Upper lobe of left lung (tissue), 6 donors: ENCODE results near the gene GLT6D1. TPM values are rescaled to one million over a fixed set of nuclear protein-coding genes. Genes with fewer than 3 reads are reported as not detected.

Source experiments
- ATAC-seq, 2 donors: fragments of 200-7000 bp; cut with Tn5 transposase; one replicate each; pipeline ENCODE4 v1.9.1; 2022; ENCODE audit warnings: mild to moderate bottlenecking in 2 of 2, moderate library complexity in 2 of 2; ENCODE audit not compliant: low FRiP score in 2 of 2
- DNase-seq, 2 donors: peaks; one replicate each; pipeline ENCODE4 v3.0.0-alpha.2; 2019 to 2020
- H3K27ac ChIP-seq, 4 donors: fragments of 200-600 bp; sonication (generic); one replicate each; pipeline ENCODE4 v1.5.1; 2016 to 2019
- H3K27me3 ChIP-seq, 4 donors: fragments of 200-600 bp; sonication (generic); one replicate each; pipeline ENCODE4 v1.5.1; 2017 to 2019
- H3K36me3 ChIP-seq, 4 donors: fragments of 200-600 bp; sonication (generic); one replicate each; pipeline ENCODE4 v1.5.1; 2016 to 2019
- H3K4me1 ChIP-seq, 4 donors: fragments of 200-600 bp; sonication (generic); one replicate each; pipeline ENCODE4 v1.5.1; 2018 to 2019
- H3K4me3 ChIP-seq, 4 donors: fragments of 200-600 bp; sonication (generic); one replicate each; pipeline ENCODE4 v1.5.1; 2017 to 2019; ENCODE audit warnings: mild to moderate bottlenecking in 2 of 4, moderate library complexity in 1 of 4
- H3K9me3 ChIP-seq, 4 donors: fragments of 200-600 bp; sonication (generic); one replicate each; pipeline ENCODE4 v1.5.1; 2018 to 2019
- EP300 ChIP-seq, 4 donors: sonication (generic); formaldehyde crosslinking; IDR thresholded peaks; one replicate each; pipeline ENCODE4 v1.5.1; 2017; ENCODE audit warnings: antibody characterized with exemption in 4 of 4, control low read depth in 2 of 4
- POLR2A ChIP-seq, 4 donors: fragments of 450-650 bp; IDR thresholded peaks; one replicate each; pipeline ENCODE4 v1.5.1; 2016 to 2017; ENCODE audit warnings: antibody characterized with exemption in 4 of 4, mild to moderate bottlenecking in 2 of 4
- POLR2AphosphoS5 ChIP-seq, 2 donors: sonication (generic); formaldehyde crosslinking; IDR thresholded peaks; one replicate each; pipeline ENCODE4 v1.5.1; 2017; ENCODE audit warnings: antibody characterized with exemption in 2 of 2
- WGBS, 2 donors: methylation state at CpG; one replicate each; pipeline ENCODE4 v1.1.5; 2017 to 2018; 5-methylcytosine and 5-hydroxymethylcytosine counted together
- total RNA-seq, 6 donors: library from RNA; depleted of rRNA in 4 of 6; stranded (reverse); fragments of >200 nt in 4 of 6; gene quantifications; one replicate each; pipeline versions ENCODE4 v1.1.0 to v1.2.1, GENCODE V29; 2016 to 2021
- TF ChIP-seq, protein P1 (sequence below), 6 experiments: fragments of 450-650 bp in 4 of 6; fragments of 200-600 bp in 2 of 6; sonication (generic) in 2 of 6; IDR thresholded peaks; one replicate each; pipeline ENCODE4 v1.5.1; 2016 to 2019; ENCODE audit warnings: antibody characterized with exemption in 6 of 6
- donor health status: DM: no; HTN: no; CAD: no; lungs with moderate emphysema.
- donor health status: DM: no; HTN: yes; CAD: no; lungs with severe emphysema.

The GLT6D1 gene
- total RNA-seq, 6 donors from 2014 or later = not detected

DNA sequence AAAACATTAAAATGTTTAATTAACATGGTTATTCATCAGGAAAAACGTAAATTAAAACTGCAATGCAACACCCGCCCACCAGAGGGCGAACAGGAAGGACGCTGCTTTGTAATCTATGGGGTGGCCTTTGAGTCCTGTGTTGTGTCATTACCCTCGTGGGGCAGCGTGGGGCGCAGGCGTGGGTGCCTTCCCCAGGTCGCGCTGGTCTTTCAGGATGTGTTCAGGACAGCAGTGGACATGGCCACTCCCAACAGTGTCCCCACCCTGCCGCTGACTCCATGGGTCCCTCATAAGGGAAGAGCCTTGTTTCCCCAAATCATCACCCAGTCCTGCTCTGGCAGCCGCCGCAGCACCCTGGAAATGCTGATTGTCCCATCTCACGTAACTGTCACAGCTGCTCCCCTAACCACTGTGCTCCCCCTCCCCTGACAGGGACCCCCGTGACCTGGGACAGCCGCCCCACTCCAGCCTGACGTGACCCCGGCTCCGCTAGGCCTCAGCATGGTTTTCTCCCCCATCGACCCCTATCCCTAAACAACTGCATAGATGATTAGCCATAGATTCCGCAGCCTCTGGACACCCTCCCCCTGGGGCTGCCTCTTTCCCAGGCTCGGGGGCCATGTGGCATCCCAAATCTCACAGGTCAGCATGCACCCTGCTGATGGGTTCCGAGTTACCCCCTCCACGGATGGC, 36.4 kb downstream of the GLT6D1 start:
- H3K9me3 ChIP-seq = no peaks in the 10 kb centered on the region
- ATAC-seq = peak in 1 of 2 donors; percentile 63
- no peaks in the 10 kb centered on the region for H3K27me3 ChIP-seq
- no peak overlapping the region for H3K27ac ChIP-seq
- peak; percentile 19 to 78 for DNase-seq
- no peaks in the 10 kb centered on the region for H3K4me1 ChIP-seq
- TF ChIP-seq EP300 (IDR thresholded peaks at IDR 0.05) = no peak
- TF ChIP-seq, protein P1, sequence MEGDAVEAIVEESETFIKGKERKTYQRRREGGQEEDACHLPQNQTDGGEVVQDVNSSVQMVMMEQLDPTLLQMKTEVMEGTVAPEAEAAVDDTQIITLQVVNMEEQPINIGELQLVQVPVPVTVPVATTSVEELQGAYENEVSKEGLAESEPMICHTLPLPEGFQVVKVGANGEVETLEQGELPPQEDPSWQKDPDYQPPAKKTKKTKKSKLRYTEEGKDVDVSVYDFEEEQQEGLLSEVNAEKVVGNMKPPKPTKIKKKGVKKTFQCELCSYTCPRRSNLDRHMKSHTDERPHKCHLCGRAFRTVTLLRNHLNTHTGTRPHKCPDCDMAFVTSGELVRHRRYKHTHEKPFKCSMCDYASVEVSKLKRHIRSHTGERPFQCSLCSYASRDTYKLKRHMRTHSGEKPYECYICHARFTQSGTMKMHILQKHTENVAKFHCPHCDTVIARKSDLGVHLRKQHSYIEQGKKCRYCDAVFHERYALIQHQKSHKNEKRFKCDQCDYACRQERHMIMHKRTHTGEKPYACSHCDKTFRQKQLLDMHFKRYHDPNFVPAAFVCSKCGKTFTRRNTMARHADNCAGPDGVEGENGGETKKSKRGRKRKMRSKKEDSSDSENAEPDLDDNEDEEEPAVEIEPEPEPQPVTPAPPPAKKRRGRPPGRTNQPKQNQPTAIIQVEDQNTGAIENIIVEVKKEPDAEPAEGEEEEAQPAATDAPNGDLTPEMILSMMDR (IDR thresholded peaks at IDR 0.05) = peak in 5 of 6 experiments; percentile 42 to 73 (median 49)
- 50 to 55% methylated on average over 22 to 24 of the region's 24 CpGs for WGBS, 2 donors
- no peaks in the 10 kb centered on the region for H3K36me3 ChIP-seq
- no peak overlapping the region for H3K4me3 ChIP-seq

DNA sequence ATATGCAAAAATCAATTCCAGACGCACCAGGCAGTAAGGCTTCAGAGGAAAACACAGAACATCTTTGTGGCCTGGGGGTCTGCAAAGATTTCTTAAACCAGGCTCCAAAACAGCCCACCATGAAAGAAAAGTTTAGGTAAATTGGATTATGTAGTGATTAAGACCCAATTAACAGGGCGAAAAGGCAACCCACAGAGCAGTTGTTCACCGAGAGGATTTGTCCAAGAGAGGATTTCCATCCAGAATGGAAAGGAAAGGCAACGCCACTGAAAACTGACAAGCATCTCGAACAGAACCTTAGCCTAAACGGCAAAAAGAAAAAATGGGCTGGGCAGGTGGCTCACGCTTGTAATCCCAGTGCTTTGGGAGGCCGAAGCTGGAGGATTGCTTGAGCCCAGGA, 37.4 kb downstream of the GLT6D1 start:
- WGBS, 2 donors = 85% methylated on average over 8 of the region's 8 CpGs
- H3K27me3 ChIP-seq = no peaks in the 10 kb centered on the region
- H3K36me3 ChIP-seq = no peaks in the 10 kb centered on the region
- ATAC-seq (no peak), DNase-seq (no peak)
- no peak overlapping the region for H3K27ac ChIP-seq
- no peak for TF ChIP-seq POLR2AphosphoS5 (IDR thresholded peaks at IDR 0.05)
- no peak for TF ChIP-seq POLR2A (IDR thresholded peaks at IDR 0.05)
- TF ChIP-seq EP300 (IDR thresholded peaks at IDR 0.05) = no peak
- TF ChIP-seq, protein P1 (IDR thresholded peaks at IDR 0.05) = no peak
- no peaks in the 10 kb centered on the region for H3K4me1 ChIP-seq
- H3K9me3 ChIP-seq = no peaks in the 10 kb centered on the region
- H3K4me3 ChIP-seq = no peak overlapping the region

DNA sequence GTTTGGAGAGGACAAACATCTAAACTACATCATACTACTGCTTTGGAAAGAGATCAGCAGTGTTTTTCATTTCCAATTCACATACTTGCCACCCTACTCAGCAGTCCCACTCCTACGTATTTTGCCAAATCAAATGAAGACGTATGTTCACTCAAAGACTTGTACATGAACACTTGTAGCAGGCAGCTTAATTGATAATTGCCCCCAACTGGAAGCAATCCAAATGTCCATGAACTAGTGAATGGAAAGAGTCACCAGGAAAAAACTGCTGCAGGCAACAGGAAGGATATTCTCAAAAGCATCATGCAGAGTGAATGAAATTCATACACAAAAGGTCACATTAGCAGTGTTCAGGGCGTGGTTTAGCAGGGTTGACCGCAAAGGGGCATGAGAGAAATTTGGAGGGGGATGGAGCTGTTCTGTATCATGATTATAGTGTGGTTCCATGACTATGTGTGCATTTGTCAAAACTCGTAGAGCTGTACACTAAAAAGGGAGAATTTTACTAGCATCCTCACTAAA, 39.0 kb downstream of the GLT6D1 start:
- DNase-seq (no peak), ATAC-seq (no peak)
- no peak overlapping the region for H3K27ac ChIP-seq
- 55 to 66% methylated on average over 5 of the region's 5 CpGs for WGBS, 2 donors
- H3K4me3 ChIP-seq = no peak overlapping the region
- H3K4me1 ChIP-seq = no peaks in the 10 kb centered on the region
- H3K27me3 ChIP-seq = no peaks in the 10 kb centered on the region
- no peaks in the 10 kb centered on the region for H3K9me3 ChIP-seq
- no peak for TF ChIP-seq POLR2A (IDR thresholded peaks at IDR 0.05)
- TF ChIP-seq, protein P1 (IDR thresholded peaks at IDR 0.05) = no peak
- TF ChIP-seq EP300 (IDR thresholded peaks at IDR 0.05) = no peak
- TF ChIP-seq POLR2AphosphoS5 (IDR thresholded peaks at IDR 0.05) = no peak
- no peaks in the 10 kb centered on the region for H3K36me3 ChIP-seq

DNA sequence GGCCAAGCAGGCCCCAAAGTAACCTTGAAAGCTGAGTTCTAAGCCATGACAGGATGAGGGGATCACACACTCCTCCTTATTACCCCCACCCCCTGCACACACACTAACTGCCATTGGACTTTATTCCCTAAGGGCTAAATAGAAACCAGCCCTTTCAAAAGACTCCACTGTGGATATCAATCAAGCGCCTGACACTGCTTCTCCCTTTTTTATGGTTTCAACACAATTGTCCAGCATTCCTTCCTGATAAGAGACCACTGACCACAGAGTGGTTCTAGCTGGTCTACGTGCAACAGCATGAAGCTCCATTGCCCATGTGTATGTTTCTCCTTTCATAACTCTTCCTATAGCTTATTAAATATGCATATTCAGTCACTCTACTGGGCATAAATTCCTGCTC, 43.1 kb downstream of the GLT6D1 start:
- no peak for DNase-seq
- 72 to 74% methylated on average over 2 of the region's 2 CpGs for WGBS, 2 donors
- no peak for ATAC-seq
- H3K36me3 ChIP-seq = no peaks in the 10 kb centered on the region
- no peaks in the 10 kb centered on the region for H3K4me1 ChIP-seq
- TF ChIP-seq POLR2AphosphoS5 (IDR thresholded peaks at IDR 0.05) (no peak), EP300 (IDR thresholded peaks at IDR 0.05) (no peak), POLR2A (IDR thresholded peaks at IDR 0.05) (no peak)
- TF ChIP-seq, protein P1 (IDR thresholded peaks at IDR 0.05) = no peak
- no peak overlapping the region for H3K27ac ChIP-seq
- H3K4me3 ChIP-seq = no peak overlapping the region
- H3K9me3 ChIP-seq = no peaks in the 10 kb centered on the region
- no peaks in the 10 kb centered on the region for H3K27me3 ChIP-seq

DNA sequence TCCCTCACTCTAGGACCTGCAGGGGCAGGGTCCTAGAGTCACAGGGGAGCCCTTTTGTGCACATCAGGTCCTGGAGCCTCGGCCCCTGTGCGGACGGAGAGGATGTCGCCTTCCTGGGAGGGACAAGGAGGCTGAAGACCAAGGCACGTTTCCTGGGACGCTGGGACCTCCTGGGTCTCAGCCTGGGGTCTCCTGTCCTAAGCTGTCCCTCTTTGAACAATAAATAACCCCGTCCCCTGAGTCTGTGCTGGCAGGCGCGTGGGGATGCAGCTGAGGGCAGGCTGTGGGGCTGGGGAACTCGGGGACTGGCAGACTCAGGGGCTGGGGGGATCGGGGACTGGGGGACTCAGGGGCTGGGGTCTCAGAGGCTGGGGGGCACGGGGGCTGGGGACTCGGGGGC, 46.7 kb downstream of the GLT6D1 start:
- H3K4me3 ChIP-seq = no peak overlapping the region
- ATAC-seq (no peak), DNase-seq (peak; percentile 9 to 30)
- H3K36me3 ChIP-seq = no peaks in the 10 kb centered on the region
- no peaks in the 10 kb centered on the region for H3K27me3 ChIP-seq
- TF ChIP-seq POLR2AphosphoS5 (IDR thresholded peaks at IDR 0.05) = no peak
- TF ChIP-seq, protein P1 (IDR thresholded peaks at IDR 0.05) = no peak
- no peak for TF ChIP-seq EP300 (IDR thresholded peaks at IDR 0.05)
- TF ChIP-seq POLR2A (IDR thresholded peaks at IDR 0.05) = no peak
- H3K9me3 ChIP-seq = no peaks in the 10 kb centered on the region
- WGBS, 2 donors = 70 to 75% methylated on average over 7 to 8 of the region's 13 CpGs
- peaks cover 0 to under 1% (median 0%) of the 10 kb centered on the region in 4 donors for H3K4me1 ChIP-seq
- no peak overlapping the region for H3K27ac ChIP-seq
